ENCODE data around the gene PHACTR3.
"Not testable (repeated sequence)": the region's sequence is repeated elsewhere in the genome, so short reads cannot be mapped to it uniquely, and the experiment has no call there.

Gene PHACTR3

GRCh38 chr20:59618585-59618984 lies 14.2 kb downstream of the PHACTR3 start:
- not testable (repeated sequence) for H3K27ac ChIP-seq (ENCODE audit: low read depth, low read length); H3K9ac ChIP-seq (ENCODE audit: low read depth in 1 of 2, low read length in 2 of 2); H3K27me3 ChIP-seq (ENCODE audit: control insufficient read depth in 1 of 2, insufficient read depth in 2 of 2, low read length in 2 of 2)

DNA sequence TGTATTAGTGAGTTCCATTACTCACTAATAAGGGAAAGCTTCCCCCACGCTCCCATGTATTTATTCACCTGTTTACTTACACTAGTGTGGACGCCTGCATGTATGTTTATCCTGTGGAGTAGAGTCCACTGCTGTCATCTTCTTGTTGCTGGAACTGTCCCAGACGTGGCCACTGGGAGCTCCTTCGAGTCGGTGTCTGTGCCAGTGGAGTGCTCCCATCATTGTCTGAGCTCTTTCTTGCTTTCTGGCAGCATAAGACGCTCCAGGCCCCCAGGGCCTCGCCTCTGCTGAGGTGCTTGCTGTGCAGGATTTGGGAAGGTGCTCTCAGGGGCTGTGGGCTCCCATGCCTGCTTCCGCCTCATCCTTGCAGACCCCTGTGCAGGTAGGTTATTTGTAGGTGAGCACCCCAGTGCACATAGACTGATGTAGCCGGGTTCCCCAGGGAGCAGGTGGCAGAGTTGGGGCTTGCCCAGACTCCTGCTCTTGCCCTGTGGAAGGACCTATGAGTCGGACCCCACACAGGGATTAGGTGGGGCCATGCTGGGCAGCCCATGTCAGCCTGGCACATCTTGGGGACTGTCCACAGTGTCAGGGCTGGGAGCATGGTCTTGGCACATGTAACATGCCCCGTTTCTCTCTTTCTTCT lies 16.6 kb downstream of the PHACTR3 start:
- Histone ChIP-seq H3K4me1 (ENCODE audit: control insufficient read depth in 1 of 2, insufficient read depth in 2 of 2, low read length in 2 of 2) (no peaks in the 10 kb centered on the region), H3K27me3 (ENCODE audit: control insufficient read depth in 1 of 2, insufficient read depth in 2 of 2, low read length in 2 of 2) (peaks cover 4 to 5% of the 10 kb centered on the region in 2 donors), H3K36me3 (ENCODE audit: control insufficient read depth in 1 of 2, insufficient read depth in 2 of 2, low read length in 2 of 2) (no peaks in the 10 kb centered on the region), H3K9me3 (ENCODE audit: control insufficient read depth in 1 of 2, low read length in 2 of 2) (no peaks in the 10 kb centered on the region), H3K4me3 (ENCODE audit: low read depth in 1 of 2, low read length in 2 of 2) (no peak overlapping the region), H3K27ac (ENCODE audit: low read depth, low read length) (no peak overlapping the region), H3K9ac (ENCODE audit: low read depth in 1 of 2, low read length in 2 of 2) (no peak overlapping the region)

More at GRCh38 chr20:59618585-59618984, 14.2 kb downstream of the PHACTR3 start:
- H3K4me3 ChIP-seq (ENCODE audit: low read depth in 1 of 2, low read length in 2 of 2); H3K4me1 ChIP-seq (ENCODE audit: control insufficient read depth in 1 of 2, insufficient read depth in 2 of 2, low read length in 2 of 2); H3K36me3 ChIP-seq (ENCODE audit: control insufficient read depth in 1 of 2, insufficient read depth in 2 of 2, low read length in 2 of 2); H3K9me3 ChIP-seq (ENCODE audit: control insufficient read depth in 1 of 2, low read length in 2 of 2): not testable (repeated sequence)

GRCh38 chr20:59622496-59622895 lies 18.2 kb downstream of the PHACTR3 start:
- H3K36me3 ChIP-seq (ENCODE audit: control insufficient read depth in 1 of 2, insufficient read depth in 2 of 2, low read length in 2 of 2) = no peaks in the 10 kb centered on the region
- no peak overlapping the region for H3K9ac ChIP-seq (ENCODE audit: low read depth in 1 of 2, low read length in 2 of 2)
- H3K4me3 ChIP-seq (ENCODE audit: low read depth in 1 of 2, low read length in 2 of 2) = no peak overlapping the region
- no peak overlapping the region for H3K27ac ChIP-seq (ENCODE audit: low read depth, low read length)
- H3K4me1 ChIP-seq (ENCODE audit: control insufficient read depth in 1 of 2, insufficient read depth in 2 of 2, low read length in 2 of 2) = no peaks in the 10 kb centered on the region
- H3K27me3 ChIP-seq (ENCODE audit: control insufficient read depth in 1 of 2, insufficient read depth in 2 of 2, low read length in 2 of 2) = peaks cover 0 to 5% of the 10 kb centered on the region in 2 donors
- peaks cover 0 to 3% of the 10 kb centered on the region in 2 donors for H3K9me3 ChIP-seq (ENCODE audit: control insufficient read depth in 1 of 2, low read length in 2 of 2)

GRCh38 chr20:59623133-59623532 lies 18.8 kb downstream of the PHACTR3 start:
- Histone ChIP-seq H3K27ac (ENCODE audit: low read depth, low read length) (no peak overlapping the region), H3K36me3 (ENCODE audit: control insufficient read depth in 1 of 2, insufficient read depth in 2 of 2, low read length in 2 of 2) (no peaks in the 10 kb centered on the region), H3K9me3 (ENCODE audit: control insufficient read depth in 1 of 2, low read length in 2 of 2) (peaks cover 0 to 3% of the 10 kb centered on the region in 2 donors), H3K4me3 (ENCODE audit: low read depth in 1 of 2, low read length in 2 of 2) (no peak overlapping the region), H3K9ac (ENCODE audit: low read depth in 1 of 2, low read length in 2 of 2) (no peak overlapping the region), H3K4me1 (ENCODE audit: control insufficient read depth in 1 of 2, insufficient read depth in 2 of 2, low read length in 2 of 2) (no peaks in the 10 kb centered on the region), H3K27me3 (ENCODE audit: control insufficient read depth in 1 of 2, insufficient read depth in 2 of 2, low read length in 2 of 2) (peaks cover 0 to 3% of the 10 kb centered on the region in 2 donors)

DNA sequence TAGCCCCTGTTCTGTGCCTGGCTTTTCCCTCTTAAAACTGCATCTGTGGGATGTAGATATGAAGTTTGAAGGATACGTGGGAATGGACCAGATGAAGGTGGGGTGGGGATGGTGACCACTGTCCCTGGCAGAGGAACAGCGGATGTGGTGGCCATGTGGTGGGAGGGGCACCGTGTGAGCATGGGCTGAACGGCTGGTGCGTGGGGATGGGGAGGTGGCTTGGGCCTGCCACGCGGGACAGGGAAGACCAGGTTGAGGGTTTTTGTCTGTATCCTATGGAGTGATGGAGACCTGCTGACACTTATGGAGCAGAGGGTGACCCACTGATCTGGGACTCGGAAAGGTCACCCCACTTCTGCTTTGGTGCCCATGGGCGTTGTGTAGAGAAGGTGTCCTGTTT lies 19.2 kb downstream of the PHACTR3 start:
- H3K9ac ChIP-seq (ENCODE audit: low read depth in 1 of 2, low read length in 2 of 2) = no peak overlapping the region
- H3K27ac ChIP-seq (ENCODE audit: low read depth, low read length) = no peak overlapping the region
- peaks cover 0 to 3% of the 10 kb centered on the region in 2 donors for H3K9me3 ChIP-seq (ENCODE audit: control insufficient read depth in 1 of 2, low read length in 2 of 2)
- H3K4me1 ChIP-seq (ENCODE audit: control insufficient read depth in 1 of 2, insufficient read depth in 2 of 2, low read length in 2 of 2) = no peaks in the 10 kb centered on the region
- no peaks in the 10 kb centered on the region for H3K36me3 ChIP-seq (ENCODE audit: control insufficient read depth in 1 of 2, insufficient read depth in 2 of 2, low read length in 2 of 2)
- H3K27me3 ChIP-seq (ENCODE audit: control insufficient read depth in 1 of 2, insufficient read depth in 2 of 2, low read length in 2 of 2) = peaks cover 0 to 3% of the 10 kb centered on the region in 2 donors
- no peak overlapping the region for H3K4me3 ChIP-seq (ENCODE audit: low read depth in 1 of 2, low read length in 2 of 2)

DNA sequence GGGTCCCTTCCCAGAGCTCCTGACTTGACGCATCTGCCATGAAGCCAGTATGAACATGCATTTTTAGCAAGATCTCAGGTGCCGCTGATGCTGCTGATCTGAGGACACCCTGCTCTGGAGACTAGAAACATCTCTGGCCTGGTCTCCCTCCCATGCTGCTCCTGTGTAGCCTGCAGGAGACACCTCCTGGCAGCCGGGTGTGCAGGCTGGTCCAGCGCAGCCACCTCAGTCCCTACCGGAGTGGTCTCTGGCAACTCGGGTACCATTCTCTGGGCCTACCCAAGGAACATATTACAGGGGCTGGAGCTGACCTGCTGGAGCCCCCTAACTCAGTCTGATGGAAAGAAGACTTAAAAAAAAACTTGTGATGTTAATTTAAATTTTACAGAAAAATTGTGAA lies 20.1 kb downstream of the PHACTR3 start:
- H3K9ac ChIP-seq (ENCODE audit: low read depth in 1 of 2, low read length in 2 of 2) = no peak overlapping the region

GRCh38 chr20:59625214-59625922 lies 21.0 kb downstream of the PHACTR3 start:
- no peaks in the 10 kb centered on the region for H3K36me3 ChIP-seq (ENCODE audit: control insufficient read depth in 1 of 2, insufficient read depth in 2 of 2, low read length in 2 of 2)
- H3K27me3 ChIP-seq (ENCODE audit: control insufficient read depth in 1 of 2, insufficient read depth in 2 of 2, low read length in 2 of 2) = peaks cover 0 to 3% of the 10 kb centered on the region in 2 donors
- H3K4me3 ChIP-seq (ENCODE audit: low read depth in 1 of 2, low read length in 2 of 2) = no peak overlapping the region
- H3K27ac ChIP-seq (ENCODE audit: low read depth, low read length) = no peak overlapping the region
- no peaks in the 10 kb centered on the region for H3K4me1 ChIP-seq (ENCODE audit: control insufficient read depth in 1 of 2, insufficient read depth in 2 of 2, low read length in 2 of 2)
- peaks cover 0 to 3% of the 10 kb centered on the region in 2 donors for H3K9me3 ChIP-seq (ENCODE audit: control insufficient read depth in 1 of 2, low read length in 2 of 2)
- H3K9ac ChIP-seq (ENCODE audit: low read depth in 1 of 2, low read length in 2 of 2) = no peak overlapping the region

More for the DNA sequence above, 20.1 kb downstream of the PHACTR3 start:
- Histone ChIP-seq H3K27me3 (ENCODE audit: control insufficient read depth in 1 of 2, insufficient read depth in 2 of 2, low read length in 2 of 2) (peaks cover 0 to 3% of the 10 kb centered on the region in 2 donors), H3K9me3 (ENCODE audit: control insufficient read depth in 1 of 2, low read length in 2 of 2) (peaks cover 0 to 3% of the 10 kb centered on the region in 2 donors), H3K4me1 (ENCODE audit: control insufficient read depth in 1 of 2, insufficient read depth in 2 of 2, low read length in 2 of 2) (no peaks in the 10 kb centered on the region), H3K36me3 (ENCODE audit: control insufficient read depth in 1 of 2, insufficient read depth in 2 of 2, low read length in 2 of 2) (no peaks in the 10 kb centered on the region), H3K4me3 (ENCODE audit: low read depth in 1 of 2, low read length in 2 of 2) (no peak overlapping the region), H3K27ac (ENCODE audit: low read depth, low read length) (no peak overlapping the region)

GRCh38 chr20:59627298-59627697 lies 23.0 kb downstream of the PHACTR3 start:
- H3K9me3 ChIP-seq (ENCODE audit: control insufficient read depth in 1 of 2, low read length in 2 of 2) = peaks cover 0 to 3% of the 10 kb centered on the region in 2 donors
- H3K27me3 ChIP-seq (ENCODE audit: control insufficient read depth in 1 of 2, insufficient read depth in 2 of 2, low read length in 2 of 2) = peaks cover 0 to under 1% of the 10 kb centered on the region in 2 donors
- no peak overlapping the region for H3K27ac ChIP-seq (ENCODE audit: low read depth, low read length)
- H3K9ac ChIP-seq (ENCODE audit: low read depth in 1 of 2, low read length in 2 of 2) = no peak overlapping the region
- no peak overlapping the region for H3K4me3 ChIP-seq (ENCODE audit: low read depth in 1 of 2, low read length in 2 of 2)
- H3K36me3 ChIP-seq (ENCODE audit: control insufficient read depth in 1 of 2, insufficient read depth in 2 of 2, low read length in 2 of 2) = no peaks in the 10 kb centered on the region
- H3K4me1 ChIP-seq (ENCODE audit: control insufficient read depth in 1 of 2, insufficient read depth in 2 of 2, low read length in 2 of 2) = no peaks in the 10 kb centered on the region

- H3K9ac ChIP-seq (ENCODE audit: low read depth in 1 of 2, low read length in 2 of 2) = no peak overlapping the region
- H3K4me3 ChIP-seq (ENCODE audit: low read depth in 1 of 2, low read length in 2 of 2) = no peak overlapping the region
- no peak overlapping the region for H3K27ac ChIP-seq (ENCODE audit: low read depth, low read length)
- H3K9me3 ChIP-seq (ENCODE audit: control insufficient read depth in 1 of 2, low read length in 2 of 2) = peaks cover 0 to 3% of the 10 kb centered on the region in 2 donors
- H3K27me3 ChIP-seq (ENCODE audit: control insufficient read depth in 1 of 2, insufficient read depth in 2 of 2, low read length in 2 of 2) = no peaks in the 10 kb centered on the region
- H3K36me3 ChIP-seq (ENCODE audit: control insufficient read depth in 1 of 2, insufficient read depth in 2 of 2, low read length in 2 of 2) = no peaks in the 10 kb centered on the region
- H3K4me1 ChIP-seq (ENCODE audit: control insufficient read depth in 1 of 2, insufficient read depth in 2 of 2, low read length in 2 of 2) = peaks cover 0 to 3% of the 10 kb centered on the region in 2 donors
These were observed 23.8 kb downstream of the PHACTR3 start for GRCh38 chr20:59628171-59628570.
